ENCODE data around the gene SLC25A45. TPM values are rescaled to one million over a fixed set of nuclear protein-coding genes. Genes with fewer than 3 reads are reported as not detected.

Gene SLC25A45, protein sequence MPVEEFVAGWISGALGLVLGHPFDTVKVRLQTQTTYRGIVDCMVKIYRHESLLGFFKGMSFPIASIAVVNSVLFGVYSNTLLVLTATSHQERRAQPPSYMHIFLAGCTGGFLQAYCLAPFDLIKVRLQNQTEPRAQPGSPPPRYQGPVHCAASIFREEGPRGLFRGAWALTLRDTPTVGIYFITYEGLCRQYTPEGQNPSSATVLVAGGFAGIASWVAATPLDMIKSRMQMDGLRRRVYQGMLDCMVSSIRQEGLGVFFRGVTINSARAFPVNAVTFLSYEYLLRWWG
- 5.8 and 8.8 TPM in 2 replicates for total RNA-seq (2014; rRNA removed; shearing (Covaris generic))

GRCh38 chr11:65382033-65382803, at the start of gene SLC25A45:
Gene SLC25A45, minus strand, starts transcription at chr11:65382646. Its CDS starts 695 bp downstream, at chr11:65381951.
- DNase-seq (ENCODE audit: low spot score) = peak; percentile 99

GRCh38 chr11:65431451-65432099, 49.1 kb upstream of the SLC25A45 start:
- DNase-seq (ENCODE audit: low spot score) = peak; percentile 56

DNA sequence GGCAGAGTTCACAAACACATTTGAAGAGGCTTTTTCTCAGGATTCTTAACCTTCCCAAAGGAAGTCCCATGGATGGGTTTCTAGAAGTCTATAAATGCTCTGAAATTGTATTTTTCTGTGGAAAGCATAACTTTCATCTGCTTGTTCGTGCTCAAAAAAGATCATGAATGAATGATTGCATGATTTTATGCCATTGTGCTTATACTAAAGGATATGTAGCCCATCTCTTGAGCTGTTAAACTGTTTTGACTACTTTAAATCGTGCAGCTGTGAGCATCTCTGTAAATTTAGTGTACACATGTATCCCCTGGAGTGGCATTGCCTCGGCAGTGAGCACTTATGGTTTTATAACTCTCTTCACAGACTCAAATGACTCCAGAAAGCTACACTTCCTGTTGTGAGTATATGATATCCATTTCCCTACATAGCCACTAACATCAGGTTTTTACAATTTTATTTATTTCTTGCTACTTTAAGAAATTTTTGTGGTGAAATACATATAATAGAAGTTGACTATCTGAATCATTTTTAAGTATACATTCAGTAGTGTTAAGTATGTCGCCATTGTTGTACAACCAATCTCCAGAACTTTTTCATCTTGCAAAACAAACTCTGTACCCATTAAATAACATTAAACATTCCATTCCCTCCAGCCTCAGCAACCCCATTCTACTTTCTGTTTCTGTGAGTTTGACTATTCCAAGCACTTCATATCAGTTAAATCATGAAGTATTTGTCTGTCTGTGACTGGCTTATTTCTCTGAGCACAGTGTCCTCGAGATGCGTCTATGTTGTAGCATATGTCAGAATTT, 48.2 kb upstream of the SLC25A45 start:
- peak; percentile 75 for DNase-seq (ENCODE audit: low spot score)

GRCh38 chr11:65429724-65430405, 47.4 kb upstream of the SLC25A45 start:
- peak; percentile 85 for DNase-seq (ENCODE audit: low spot score)

DNA sequence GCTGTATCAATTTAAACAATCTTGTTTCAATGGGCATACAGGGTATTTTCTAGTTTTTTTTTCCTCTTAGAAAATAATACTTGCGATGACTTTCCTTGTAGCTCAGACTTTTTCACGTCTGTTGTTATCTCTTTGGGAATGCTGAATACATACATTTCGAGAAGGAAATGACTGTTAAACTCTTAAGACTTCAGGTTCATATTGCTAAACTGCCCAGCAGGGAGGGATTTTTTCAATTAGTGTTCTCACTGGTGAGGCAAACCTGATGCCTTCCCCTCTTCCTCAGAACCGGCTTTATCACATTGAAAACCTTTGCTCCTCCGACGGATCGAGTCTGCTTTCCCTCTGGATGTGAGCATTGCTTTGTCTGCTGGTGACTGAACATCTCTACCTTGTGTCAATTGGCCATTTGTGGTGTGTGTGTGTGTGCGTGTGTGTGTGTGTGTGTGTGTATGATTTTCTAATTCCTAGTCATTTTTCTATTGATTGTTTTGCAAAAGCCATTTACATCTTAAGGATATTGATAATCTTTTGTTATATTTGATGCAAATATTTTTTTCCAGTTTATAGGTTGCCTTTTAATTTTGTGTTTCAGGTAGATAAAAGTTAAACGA, 46.7 kb upstream of the SLC25A45 start:
- peak; percentile 88 for DNase-seq (ENCODE audit: low spot score)

- DNase-seq (ENCODE audit: low spot score) = peak; percentile 88
These were observed 46.2 kb upstream of the SLC25A45 start for GRCh38 chr11:65428578-65429067.

- DNase-seq (ENCODE audit: low spot score) = no peak
These were observed 45.5 kb upstream of the SLC25A45 start for GRCh38 chr11:65427691-65428577.

DNA sequence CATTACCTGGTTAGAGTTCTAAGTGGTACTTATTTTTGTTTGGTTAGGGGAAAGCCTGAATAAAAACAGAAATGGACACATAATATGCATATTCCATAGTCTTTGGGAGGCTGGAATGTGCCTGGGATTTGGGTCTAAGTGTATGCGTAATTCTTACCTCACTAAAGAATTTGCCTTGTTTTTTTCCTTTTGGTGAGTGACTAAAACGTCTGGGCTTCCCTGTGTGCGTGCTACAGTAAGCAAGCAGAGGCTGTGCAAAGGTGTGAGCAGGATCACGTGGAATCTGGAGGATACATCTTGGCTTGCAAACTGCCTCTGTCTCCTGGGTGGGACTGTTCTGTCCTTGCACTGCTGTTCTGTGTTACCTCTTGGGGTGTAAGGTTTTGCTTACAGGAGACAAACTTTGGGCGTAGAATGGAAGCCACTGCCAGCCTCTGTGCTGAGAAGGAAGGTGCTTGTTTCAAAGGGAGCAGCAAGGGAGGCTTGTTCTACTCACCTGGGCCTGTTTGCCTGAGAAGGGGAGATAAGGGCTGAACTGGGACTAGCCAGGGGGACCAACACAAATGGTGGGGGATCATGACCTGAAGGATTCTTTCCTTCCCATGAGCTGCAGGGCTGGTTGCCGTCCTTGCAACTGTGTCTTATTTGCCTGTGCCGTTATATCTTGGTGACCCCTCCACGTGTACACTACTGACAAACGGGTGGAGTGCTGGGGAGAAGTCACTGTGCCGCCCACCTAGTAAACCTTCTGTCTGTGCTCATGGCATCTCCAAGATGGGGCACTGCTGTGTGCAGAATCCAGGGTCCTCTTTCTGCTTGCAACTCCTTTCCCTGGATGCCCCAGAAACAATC, 44.6 kb upstream of the SLC25A45 start:
- peak; percentile 89 for DNase-seq (ENCODE audit: low spot score)

- DNase-seq (ENCODE audit: low spot score) = peak; percentile 72
These were observed 43.8 kb upstream of the SLC25A45 start for GRCh38 chr11:65425971-65426838.

GRCh38 chr11:65425105-65425970, 42.9 kb upstream of the SLC25A45 start:
- peak; percentile 74 for DNase-seq (ENCODE audit: low spot score)

GRCh38 chr11:65424205-65425104, 42.0 kb upstream of the SLC25A45 start:
- DNase-seq (ENCODE audit: low spot score) = peak; percentile 81

DNA sequence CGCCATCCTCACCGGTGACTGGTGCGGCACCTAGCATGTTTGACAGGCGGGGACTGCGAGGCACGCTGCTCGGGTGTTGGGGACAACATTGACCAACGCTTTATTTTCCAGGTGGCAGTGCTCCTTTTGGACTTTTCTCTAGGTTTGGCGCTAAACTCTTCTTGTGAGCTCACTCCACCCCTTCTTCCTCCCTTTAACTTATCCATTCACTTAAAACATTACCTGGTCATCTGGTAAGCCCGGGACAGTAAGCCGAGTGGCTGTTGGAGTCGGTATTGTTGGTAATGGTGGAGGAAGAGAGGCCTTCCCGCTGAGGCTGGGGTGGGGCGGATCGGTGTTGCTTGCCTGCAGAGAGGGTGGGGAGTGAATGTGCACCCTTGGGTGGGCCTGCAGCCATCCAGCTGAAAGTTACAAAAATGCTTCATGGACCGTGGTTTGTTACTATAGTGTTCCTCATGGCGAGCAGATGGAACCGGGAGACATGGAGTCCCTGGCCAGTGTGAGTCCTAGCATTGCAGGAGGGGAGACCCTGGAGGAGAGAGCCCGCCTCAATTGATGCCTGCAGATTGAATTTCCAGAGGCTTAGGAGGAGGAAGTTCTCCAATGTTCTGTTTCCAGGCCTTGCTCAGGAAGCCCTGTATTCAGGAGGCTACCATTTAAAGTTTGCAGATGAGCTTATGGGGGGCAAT, 41.2 kb upstream of the SLC25A45 start:
- DNase-seq (ENCODE audit: low spot score) = peak; percentile 69

- peak; percentile 95 for DNase-seq (ENCODE audit: low spot score)
These were observed 40.4 kb upstream of the SLC25A45 start, which contains the start of gene NEAT1 for GRCh38 chr11:65422633-65423515. Gene NEAT1, plus strand, starts transcription at chr11:65422798.

Measured in HT-29 (cell line).